BLaER1 (cell line): ENCODE measurements around the gene CFAP90.

Experiments
- H3K27ac ChIP-seq: shearing (Covaris generic); formaldehyde crosslinking; 2 replicates; pipeline ENCODE4 v1.8.1; 2022
- H3K27me3 ChIP-seq: shearing (Covaris generic); formaldehyde crosslinking; 2 replicates; pipeline ENCODE4 v1.8.1; 2022
- H3K36me3 ChIP-seq: shearing (Covaris generic); formaldehyde crosslinking; 2 replicates; pipeline ENCODE4 v1.8.1; 2022
- H3K4me1 ChIP-seq: shearing (Covaris generic); formaldehyde crosslinking; 2 replicates; pipeline ENCODE4 v1.8.1; 2022
- H3K4me2 ChIP-seq: shearing (Covaris generic); formaldehyde crosslinking; 2 replicates; pipeline ENCODE4 v1.8.1; 2022
- H3K4me3 ChIP-seq: shearing (Covaris generic); formaldehyde crosslinking; 2 replicates; pipeline ENCODE4 v1.8.1; 2022
- H3K9ac ChIP-seq: shearing (Covaris generic); formaldehyde crosslinking; 2 replicates; pipeline ENCODE4 v1.8.1; 2022
- H3K9me3 ChIP-seq: shearing (Covaris generic); formaldehyde crosslinking; 2 replicates; pipeline ENCODE4 v1.8.1; 2022
- H4K20me1 ChIP-seq: shearing (Covaris generic); formaldehyde crosslinking; 2 replicates; pipeline ENCODE4 v1.8.1; 2022
- Cebpa-rat ChIP-seq: shearing (Covaris generic); IDR thresholded peaks from 2 replicates; pipeline ENCODE4 v1.8.1; 2022

The CFAP90 gene

GRCh38 chr5:7784683-7785380, 66.1 kb downstream of the CFAP90 start:
- H3K4me2 ChIP-seq, result no peak overlapping the region
- H3K4me3 ChIP-seq, result no peak overlapping the region
- no peak overlapping the region for H3K27ac ChIP-seq
- peaks cover 13% of the 10 kb centered on the region for H3K4me1 ChIP-seq
- peaks cover 3% of the 10 kb centered on the region; the same call in 1 of the 2 replicates for H4K20me1 ChIP-seq
- no peaks in the 10 kb centered on the region for H3K36me3 ChIP-seq
- no peaks in the 10 kb centered on the region for H3K9me3 ChIP-seq
- H3K27me3 ChIP-seq, result peaks cover 12% of the 10 kb centered on the region; the same call in 1 of the 2 replicates
- no peak for TF ChIP-seq Cebpa-rat
- no peak overlapping the region for H3K9ac ChIP-seq

DNA sequence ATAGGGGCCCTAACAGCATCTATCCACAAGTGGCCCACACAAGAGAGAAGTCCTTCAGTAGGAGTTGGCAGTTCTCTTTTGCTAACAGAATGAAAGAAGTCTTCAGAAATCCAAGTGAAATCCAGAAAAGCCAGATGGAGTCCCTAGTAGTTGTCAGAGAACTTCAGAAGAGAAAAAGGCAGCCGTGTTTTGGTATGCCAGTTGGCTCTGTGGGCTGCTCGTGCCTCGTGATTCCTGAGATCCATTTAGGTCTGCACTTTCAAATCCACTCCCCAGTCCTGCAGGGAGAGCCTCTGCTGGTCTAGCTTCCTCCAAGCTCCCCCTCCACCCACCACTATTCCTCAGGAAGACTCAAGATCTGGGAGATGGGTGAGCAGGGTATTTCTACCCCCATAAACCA, 69.0 kb downstream of the CFAP90 start:
- Histone ChIP-seq H3K9ac (no peak overlapping the region), H3K27me3 (peaks cover 12% of the 10 kb centered on the region; the same call in 1 of the 2 replicates), H3K9me3 (no peaks in the 10 kb centered on the region), H3K4me1 (peaks cover 35% of the 10 kb centered on the region), H3K36me3 (no peaks in the 10 kb centered on the region), H3K4me2 (no peak overlapping the region), H3K4me3 (no peak overlapping the region), H4K20me1 (peaks cover 15% of the 10 kb centered on the region; the same call in 1 of the 2 replicates), H3K27ac (no peak overlapping the region)
- TF ChIP-seq Cebpa-rat, result no peak
